ENCODE measurements around the gene MYBPC3.

The MYBPC3 gene

GRCh38 chr11:47395223-47396048 is 42.9 kb upstream of the MYBPC3 start:
- no peak for DNase-seq (ENCODE audit: low spot score)
- TF ChIP-seq, protein P1, sequence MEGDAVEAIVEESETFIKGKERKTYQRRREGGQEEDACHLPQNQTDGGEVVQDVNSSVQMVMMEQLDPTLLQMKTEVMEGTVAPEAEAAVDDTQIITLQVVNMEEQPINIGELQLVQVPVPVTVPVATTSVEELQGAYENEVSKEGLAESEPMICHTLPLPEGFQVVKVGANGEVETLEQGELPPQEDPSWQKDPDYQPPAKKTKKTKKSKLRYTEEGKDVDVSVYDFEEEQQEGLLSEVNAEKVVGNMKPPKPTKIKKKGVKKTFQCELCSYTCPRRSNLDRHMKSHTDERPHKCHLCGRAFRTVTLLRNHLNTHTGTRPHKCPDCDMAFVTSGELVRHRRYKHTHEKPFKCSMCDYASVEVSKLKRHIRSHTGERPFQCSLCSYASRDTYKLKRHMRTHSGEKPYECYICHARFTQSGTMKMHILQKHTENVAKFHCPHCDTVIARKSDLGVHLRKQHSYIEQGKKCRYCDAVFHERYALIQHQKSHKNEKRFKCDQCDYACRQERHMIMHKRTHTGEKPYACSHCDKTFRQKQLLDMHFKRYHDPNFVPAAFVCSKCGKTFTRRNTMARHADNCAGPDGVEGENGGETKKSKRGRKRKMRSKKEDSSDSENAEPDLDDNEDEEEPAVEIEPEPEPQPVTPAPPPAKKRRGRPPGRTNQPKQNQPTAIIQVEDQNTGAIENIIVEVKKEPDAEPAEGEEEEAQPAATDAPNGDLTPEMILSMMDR (IDR thresholded peaks at IDR 0.05; ENCODE audit: borderline replicate concordance, control extremely low read depth, extremely low read depth, insufficient read depth, missing control alignments) = no peak
- in situ Hi-C loops (cut with MboI; ENCODE audit: low sequenced_read_pairs, unreplicated experiment) = no loop called here

GRCh38 chr11:47394322-47395222 is 42.1 kb upstream of the MYBPC3 start:
- in situ Hi-C loops (cut with MboI; ENCODE audit: low sequenced_read_pairs, unreplicated experiment) = no loop called here

DNA sequence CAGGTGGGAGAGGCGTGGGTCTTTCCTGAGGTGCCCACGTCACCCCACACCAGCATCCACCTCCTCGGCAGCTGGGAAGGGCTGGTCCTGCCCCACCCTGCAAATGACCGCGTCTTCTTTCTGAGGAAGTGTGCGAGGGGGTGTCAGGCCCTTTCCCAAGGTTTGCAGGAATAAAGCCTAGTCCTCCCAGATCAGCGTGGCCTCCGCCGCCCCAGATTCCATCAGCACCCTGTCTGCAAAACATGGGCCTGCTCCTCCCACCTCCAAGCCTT is 41.5 kb upstream of the MYBPC3 start:
- in situ Hi-C loops (cut with MboI; ENCODE audit: low sequenced_read_pairs, unreplicated experiment) = no loop called here
- TF ChIP-seq, protein P1 (IDR thresholded peaks at IDR 0.05; ENCODE audit: borderline replicate concordance, control extremely low read depth, extremely low read depth, insufficient read depth, missing control alignments) = no peak
- DNase-seq (ENCODE audit: low spot score) = no peak

More at GRCh38 chr11:47394322-47395222, 42.1 kb upstream of the MYBPC3 start:
- DNase-seq (ENCODE audit: low spot score) = peak; percentile 91
- TF ChIP-seq, protein P1 (IDR thresholded peaks at IDR 0.05; ENCODE audit: borderline replicate concordance, control extremely low read depth, extremely low read depth, insufficient read depth, missing control alignments) = no peak

GRCh38 chr11:47393163-47394049 is 40.9 kb upstream of the MYBPC3 start:
- TF ChIP-seq, protein P1 (IDR thresholded peaks at IDR 0.05; ENCODE audit: borderline replicate concordance, control extremely low read depth, extremely low read depth, insufficient read depth, missing control alignments) = no peak
- in situ Hi-C loops (cut with MboI; ENCODE audit: low sequenced_read_pairs, unreplicated experiment) = no loop called here
- peak; percentile 75 for DNase-seq (ENCODE audit: low spot score)

GRCh38 chr11:47392546-47393162 is 40.2 kb upstream of the MYBPC3 start:
- no peak for DNase-seq (ENCODE audit: low spot score)
- in situ Hi-C loops (cut with MboI; ENCODE audit: low sequenced_read_pairs, unreplicated experiment) = no loop called here
- TF ChIP-seq, protein P1 (IDR thresholded peaks at IDR 0.05; ENCODE audit: borderline replicate concordance, control extremely low read depth, extremely low read depth, insufficient read depth, missing control alignments) = no peak
